RWPE2 (cell line): ENCODE data around the gene FLT3LG.

Experiments
- ATAC-seq: fragments of 200-7000 bp; cut with Tn5 transposase; 3 replicates; pipeline ENCODE4 v1.9.1; 2021; ENCODE audit warnings: low read depth
- DNase-seq: peaks from one replicate; pipeline ENCODE4 v3.0.0-alpha.2; 2020; ENCODE audit warnings: low spot score
- H3K27ac ChIP-seq: fragments of 450-650 bp; 2 replicates; pipeline ENCODE4 v1.5.1; 2017; ENCODE audit warnings: mild to moderate bottlenecking; ENCODE audit not compliant: poor library complexity, severe bottlenecking
- H3K27me3 ChIP-seq: fragments of 250-450 bp; sonication (Bioruptor Pico); 2 replicates; pipeline ENCODE4 v1.5.1; 2021; ENCODE audit warnings: mild to moderate bottlenecking, moderate library complexity; ENCODE audit not compliant: insufficient read depth, poor library complexity, severe bottlenecking
- H3K36me3 ChIP-seq: fragments of 250-450 bp; sonication (Bioruptor Pico); 2 replicates; pipeline ENCODE4 v1.5.1; 2020; ENCODE audit warnings: low read depth, mild to moderate bottlenecking, moderate library complexity
- H3K4me1 ChIP-seq: fragments of 250-450 bp; sonication (Bioruptor Pico); 2 replicates; pipeline ENCODE4 v1.5.1; 2021; ENCODE audit warnings: mild to moderate bottlenecking, moderate library complexity; ENCODE audit not compliant: insufficient read depth, poor library complexity, severe bottlenecking
- H3K4me3 ChIP-seq: fragments of 250-450 bp; sonication (Bioruptor Pico); 2 replicates; pipeline ENCODE4 v1.5.1; 2021; ENCODE audit warnings: mild to moderate bottlenecking, moderate library complexity; ENCODE audit not compliant: severe bottlenecking
- H3K9me3 ChIP-seq: fragments of 250-450 bp; sonication (Bioruptor Pico); 2 replicates; pipeline ENCODE4 v1.5.1; 2021; ENCODE audit warnings: mild to moderate bottlenecking, moderate library complexity; ENCODE audit not compliant: severe bottlenecking
- TF ChIP-seq, protein P1 (sequence below): fragments of 450-650 bp; IDR thresholded peaks from one replicate; pipeline ENCODE4 v1.5.1; 2017; ENCODE audit warnings: mild to moderate bottlenecking, moderate library complexity; ENCODE audit not compliant: poor library complexity, severe bottlenecking

FLT3LG gene, protein sequence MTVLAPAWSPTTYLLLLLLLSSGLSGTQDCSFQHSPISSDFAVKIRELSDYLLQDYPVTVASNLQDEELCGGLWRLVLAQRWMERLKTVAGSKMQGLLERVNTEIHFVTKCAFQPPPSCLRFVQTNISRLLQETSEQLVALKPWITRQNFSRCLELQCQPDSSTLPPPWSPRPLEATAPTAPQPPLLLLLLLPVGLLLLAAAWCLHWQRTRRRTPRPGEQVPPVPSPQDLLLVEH

GRCh38 chr19:49473868-49474541, at the start of gene FLT3LG:
Gene FLT3LG (plus strand): TSS chr19:49474215. CDS start chr19:49474640, 425 bp downstream.
- ATAC-seq (peak; percentile 63), DNase-seq (no peak)
- no peaks in the 10 kb centered on the region for H3K9me3 ChIP-seq
- TF ChIP-seq, protein P1, sequence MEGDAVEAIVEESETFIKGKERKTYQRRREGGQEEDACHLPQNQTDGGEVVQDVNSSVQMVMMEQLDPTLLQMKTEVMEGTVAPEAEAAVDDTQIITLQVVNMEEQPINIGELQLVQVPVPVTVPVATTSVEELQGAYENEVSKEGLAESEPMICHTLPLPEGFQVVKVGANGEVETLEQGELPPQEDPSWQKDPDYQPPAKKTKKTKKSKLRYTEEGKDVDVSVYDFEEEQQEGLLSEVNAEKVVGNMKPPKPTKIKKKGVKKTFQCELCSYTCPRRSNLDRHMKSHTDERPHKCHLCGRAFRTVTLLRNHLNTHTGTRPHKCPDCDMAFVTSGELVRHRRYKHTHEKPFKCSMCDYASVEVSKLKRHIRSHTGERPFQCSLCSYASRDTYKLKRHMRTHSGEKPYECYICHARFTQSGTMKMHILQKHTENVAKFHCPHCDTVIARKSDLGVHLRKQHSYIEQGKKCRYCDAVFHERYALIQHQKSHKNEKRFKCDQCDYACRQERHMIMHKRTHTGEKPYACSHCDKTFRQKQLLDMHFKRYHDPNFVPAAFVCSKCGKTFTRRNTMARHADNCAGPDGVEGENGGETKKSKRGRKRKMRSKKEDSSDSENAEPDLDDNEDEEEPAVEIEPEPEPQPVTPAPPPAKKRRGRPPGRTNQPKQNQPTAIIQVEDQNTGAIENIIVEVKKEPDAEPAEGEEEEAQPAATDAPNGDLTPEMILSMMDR, result peak; percentile 98
- no peaks in the 10 kb centered on the region for H3K27me3 ChIP-seq
- peak within 1 kb of the TSS; percentile 48 for H3K4me3 ChIP-seq
- no peaks in the 10 kb centered on the region for H3K4me1 ChIP-seq
- H3K27ac ChIP-seq, result peak within 1 kb of the TSS; percentile 13
- H3K36me3 ChIP-seq, result no peaks in the 10 kb centered on the region

DNA sequence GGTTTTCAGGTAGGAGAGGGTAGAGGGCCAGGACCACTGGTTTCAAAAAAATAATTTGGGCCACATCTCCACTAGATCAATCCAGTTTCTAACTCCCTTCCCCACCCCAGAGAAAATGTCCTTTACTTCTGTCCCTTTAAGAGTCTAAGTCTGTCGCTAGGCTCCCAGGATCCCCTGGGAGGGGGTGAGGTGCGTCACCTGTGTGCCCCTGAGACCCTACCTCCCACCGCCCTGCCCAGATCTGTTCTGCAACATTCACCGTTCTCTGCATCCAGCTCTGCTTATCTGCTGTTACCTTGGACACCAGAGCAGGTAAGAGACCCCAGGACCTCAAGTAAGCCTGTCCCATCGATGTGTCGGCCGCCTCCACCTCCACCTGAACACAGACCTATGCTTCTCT, 48.8 kb upstream of the FLT3LG start, which contains the start of gene GFY:
Gene GFY (plus strand): TSS at position 211 of the 400 bp plus-strand sequence. CDS start 1,043 bp downstream, outside the sequence.
- no peak within 1 kb of the TSS for H3K4me3 ChIP-seq
- ATAC-seq (no peak), DNase-seq (no peak)
- H3K27ac ChIP-seq, result no peak within 1 kb of the TSS
- H3K36me3 ChIP-seq, result no peaks in the 10 kb centered on the region
- no peaks in the 10 kb centered on the region for H3K4me1 ChIP-seq
- no peaks in the 10 kb centered on the region for H3K9me3 ChIP-seq
- H3K27me3 ChIP-seq, result peaks cover 94% of the 10 kb centered on the region
- TF ChIP-seq, protein P1, result no peak

- no peak overlapping the region for H3K4me3 ChIP-seq
- ATAC-seq, result peak; percentile 28; the same call in 2 of the 3 replicates
- no peaks in the 10 kb centered on the region for H3K4me1 ChIP-seq
- H3K9me3 ChIP-seq, result no peaks in the 10 kb centered on the region
- TF ChIP-seq, protein P1, result no peak
- no peaks in the 10 kb centered on the region for H3K36me3 ChIP-seq
- DNase-seq, result no peak
- no peak overlapping the region for H3K27ac ChIP-seq
- peaks cover 92% of the 10 kb centered on the region for H3K27me3 ChIP-seq
Observed at GRCh38 chr19:49425922-49426592, 48.0 kb upstream of the FLT3LG start.

DNA sequence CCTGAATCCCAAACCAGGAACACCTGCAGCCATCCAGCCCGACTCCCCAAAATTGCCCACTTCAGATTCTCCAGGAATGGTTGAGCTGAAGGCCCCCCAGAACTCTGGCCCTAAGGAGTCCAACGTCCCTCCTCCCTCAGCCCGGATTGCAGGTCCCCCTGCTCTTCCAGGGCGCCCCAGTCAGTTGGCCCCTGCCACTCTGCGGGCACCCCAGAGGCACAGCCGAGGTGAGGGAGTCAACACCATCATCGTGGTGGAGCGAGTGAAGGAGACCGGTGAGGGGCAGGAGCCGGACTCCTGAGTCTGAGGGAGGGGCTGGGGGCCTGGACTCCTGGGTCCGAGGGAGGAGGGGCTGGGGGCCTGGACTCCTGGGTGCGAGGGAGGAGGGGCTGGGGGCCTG, 46.7 kb upstream of the FLT3LG start:
- Histone ChIP-seq H3K4me1 (no peaks in the 10 kb centered on the region), H3K27me3 (peaks cover 93% of the 10 kb centered on the region), H3K36me3 (no peaks in the 10 kb centered on the region), H3K4me3 (no peak overlapping the region), H3K27ac (no peak overlapping the region), H3K9me3 (no peaks in the 10 kb centered on the region)
- ATAC-seq (no peak), DNase-seq (no peak)
- TF ChIP-seq, protein P1, result no peak
